Esophagus squamous epithelium (tissue), 5 donors: ENCODE data around the gene SFMBT1. TPM values are rescaled to one million over a fixed set of nuclear protein-coding genes. Genes with fewer than 3 reads are reported as not detected.

Source experiments
- DNase-seq: peaks from one replicate; lab custom pipeline; 2025; lab: John Stamatoyannopoulos, UW
- H3K27ac ChIP-seq, 4 donors: fragments of 200-600 bp; sonication (generic); one replicate each; pipeline ENCODE4 v1.5.1; 2016 to 2019; ENCODE audit warnings: mild to moderate bottlenecking in 1 of 4
- H3K27me3 ChIP-seq, 4 donors: fragments of 200-600 bp; sonication (generic); 1 replicate in 3 of 4; 2 replicates in 1 of 4; pipeline versions ENCODE4 v1.5.1 to v1.6.0; 2017 to 2021; ENCODE audit warnings: antibody characterized with exemption in 1 of 4
- H3K36me3 ChIP-seq, 3 donors: fragments of 200-600 bp; sonication (generic); one replicate each; pipeline ENCODE4 v1.5.1; 2016 to 2019
- H3K4me1 ChIP-seq, 3 donors: fragments of 200-600 bp; sonication (generic); one replicate each; pipeline ENCODE4 v1.5.1; 2017 to 2019
- H3K4me3 ChIP-seq, 4 donors: fragments of 200-600 bp; sonication (generic); 1 replicate in 3 of 4; 2 replicates in 1 of 4; pipeline ENCODE4 v1.5.1; 2016 to 2019; ENCODE audit warnings: mild to moderate bottlenecking in 2 of 4, moderate library complexity in 1 of 4
- H3K9me3 ChIP-seq, 3 donors: fragments of 200-600 bp; sonication (generic); one replicate each; pipeline ENCODE4 v1.5.1; 2016 to 2019
- CTCF ChIP-seq, 6 experiments: fragments of 450-650 bp in 4 of 6; fragments of 200-600 bp in 2 of 6; sonication (generic) in 2 of 6; IDR thresholded peaks; one replicate each; pipeline ENCODE4 v1.5.1; 2016 to 2019; ENCODE audit warnings: antibody characterized with exemption in 6 of 6, mild to moderate bottlenecking in 4 of 6, moderate library complexity in 4 of 6
- POLR2A ChIP-seq, 4 donors: fragments of 450-650 bp; IDR thresholded peaks; one replicate each; pipeline ENCODE4 v1.6.1; 2017; ENCODE audit warnings: antibody characterized with exemption in 4 of 4, mild to moderate bottlenecking in 4 of 4, moderate library complexity in 3 of 4
- WGBS, 2 donors: methylation state at CpG; one replicate each; pipeline ENCODE4 v1.1.5; 2018; 5-methylcytosine and 5-hydroxymethylcytosine counted together
- intact Hi-C: fragments of 100-400 bp; cut with DNase I; formaldehyde crosslinking; loops from one replicate; pipeline ENCODE4 v1.15.0; 2022
- total RNA-seq, 4 donors: library from RNA; depleted of rRNA; stranded (reverse); fragments of >200 nt; gene quantifications; one replicate each; pipeline ENCODE4 v1.1.0, GENCODE V29; 2016
- donor health status: DM: yes; HTN: yes; CAD: no.

SFMBT1 gene
- total RNA-seq, 4 donors from 2014 or later: 6.6 to 26.7 (median 9.4) TPM

GRCh38 chr3:52881871-52882270, 164.0 kb downstream of the SFMBT1 start:
- WGBS, 2 donors: 63 to 66% methylated on average over 3 to 4 of the region's 4 CpGs

GRCh38 chr3:52880474-52880873, 165.4 kb downstream of the SFMBT1 start:
- no peaks in the 10 kb centered on the region for H3K9me3 ChIP-seq
- peaks cover 0 to 26% (median 0%) of the 10 kb centered on the region in 3 donors for H3K36me3 ChIP-seq
- no peaks in the 10 kb centered on the region for H3K27me3 ChIP-seq
- 75 to 96% methylated on average over 3 of the region's 3 CpGs for WGBS, 2 donors
- no peaks in the 10 kb centered on the region for H3K4me1 ChIP-seq
- no peak overlapping the region for H3K27ac ChIP-seq
- H3K4me3 ChIP-seq: no peak overlapping the region
- intact Hi-C loops: no loop called here
- no peak for DNase-seq
- TF ChIP-seq POLR2A (IDR thresholded peaks at IDR 0.05): no peak
- no peak for TF ChIP-seq CTCF (IDR thresholded peaks at IDR 0.05)

More at GRCh38 chr3:52881871-52882270, 164.0 kb downstream of the SFMBT1 start:
- H3K27ac ChIP-seq: no peak overlapping the region
- H3K4me3 ChIP-seq: no peak overlapping the region
- intact Hi-C loops: no loop called here
- peaks cover 0 to 7% (median 0%) of the 10 kb centered on the region in 3 donors for H3K4me1 ChIP-seq
- no peaks in the 10 kb centered on the region for H3K9me3 ChIP-seq
- peaks cover 0 to 33% (median 0%) of the 10 kb centered on the region in 3 donors for H3K36me3 ChIP-seq
- DNase-seq: no peak
- no peaks in the 10 kb centered on the region for H3K27me3 ChIP-seq
- TF ChIP-seq POLR2A (IDR thresholded peaks at IDR 0.05): no peak
- TF ChIP-seq CTCF (IDR thresholded peaks at IDR 0.05): no peak

GRCh38 chr3:52880047-52880446, 165.8 kb downstream of the SFMBT1 start:
- intact Hi-C loops: no loop called here
- no peaks in the 10 kb centered on the region for H3K27me3 ChIP-seq
- H3K4me1 ChIP-seq: no peaks in the 10 kb centered on the region
- H3K27ac ChIP-seq: no peak overlapping the region
- no peak overlapping the region for H3K4me3 ChIP-seq
- H3K9me3 ChIP-seq: no peaks in the 10 kb centered on the region
- no peak for DNase-seq
- H3K36me3 ChIP-seq: peaks cover 0 to 22% (median 0%) of the 10 kb centered on the region in 3 donors
- WGBS, 2 donors: 76 to 87% methylated on average over 3 of the region's 5 CpGs
- TF ChIP-seq POLR2A (IDR thresholded peaks at IDR 0.05) (no peak), CTCF (IDR thresholded peaks at IDR 0.05) (no peak)

GRCh38 chr3:52879581-52879980, 166.3 kb downstream of the SFMBT1 start:
- Histone ChIP-seq H3K27ac (no peak overlapping the region), H3K4me3 (no peak overlapping the region), H3K36me3 (peaks cover 0 to 22% (median 0%) of the 10 kb centered on the region in 3 donors), H3K9me3 (no peaks in the 10 kb centered on the region), H3K27me3 (no peaks in the 10 kb centered on the region), H3K4me1 (peaks cover 0 to 2% (median 0%) of the 10 kb centered on the region in 3 donors)
- TF ChIP-seq POLR2A (IDR thresholded peaks at IDR 0.05): no peak
- no peak for TF ChIP-seq CTCF (IDR thresholded peaks at IDR 0.05)
- 85 to 93% methylated on average over 3 to 4 of the region's 4 CpGs for WGBS, 2 donors
- no peak for DNase-seq
- intact Hi-C loops: no loop called here

- TF ChIP-seq POLR2A (IDR thresholded peaks at IDR 0.05) (no peak), CTCF (IDR thresholded peaks at IDR 0.05) (no peak)
- peaks cover 0 to 4% (median under 1%) of the 10 kb centered on the region in 3 donors for H3K4me1 ChIP-seq
- H3K27me3 ChIP-seq: no peaks in the 10 kb centered on the region
- DNase-seq: no peak
- intact Hi-C loops: no loop called here
- no peaks in the 10 kb centered on the region for H3K9me3 ChIP-seq
- no peak overlapping the region for H3K4me3 ChIP-seq
- H3K36me3 ChIP-seq: peaks cover 0 to 22% (median 0%) of the 10 kb centered on the region in 3 donors
- 84 to 95% methylated on average over 2 to 4 of the region's 4 CpGs for whole genome bisulfite sequencing, 2 donors
- no peak overlapping the region for H3K27ac ChIP-seq
Measured at GRCh38 chr3:52879090-52879489, 166.8 kb downstream of the SFMBT1 start.
